ENCODE results near the gene NAGPA. TPM values are rescaled to one million over a fixed set of nuclear protein-coding genes. Genes with fewer than 3 reads are reported as not detected.
A peak's percentile ranks its signal among the peaks of the same experiment; 100 is the strongest.
"Not testable (repeated sequence)": the region's sequence is repeated elsewhere in the genome, so short reads cannot be mapped to it uniquely, and the experiment has no call there.

The NAGPA gene
- total RNA-seq, result 10 to 100 TPM in 1 of 2 experiments, 1 to 10 TPM in 1; 8.9 to 10.2 TPM

- ATAC-seq (peak; percentile 96), DNase-seq (peak; percentile 93)
- peaks cover 19% of the 10 kb centered on the region for H3K4me1 Mint-ChIP-seq
- H3K9me3 Mint-ChIP-seq (ENCODE audit: low read depth), result no peaks in the 10 kb centered on the region
- H3K27ac Mint-ChIP-seq, result peak within 1 kb of the TSS; percentile 80
- H3K27me3 Mint-ChIP-seq, result no peaks in the 10 kb centered on the region
- ChIA-PET CTCF (interaction anchor here (0.7 to 1.2 kb wide), 5 partner anchors 51 to 231 kb away, joined by 3 read pairs; partner anchors contain the start of gene ROGDI), POLR2A (no interaction called here)
- intact Hi-C loops (cut with DNase I, micrococcal nuclease), result loop anchor here (1.0 to 10.0 kb wide), 8 partner anchors 37 to 409 kb away; partner anchors contain the start of genes ALG1 (in 2 of the 2), ANKS3 (in 1 of the 2), DNAAF8 (in 1 of the 2) and EEF2KMT (in 1 of the 2)
- no peaks in the 10 kb centered on the region for H3K36me3 Mint-ChIP-seq (ENCODE audit: low read depth)
- peak within 1 kb of the TSS; percentile 85 for H3K4me3 Mint-ChIP-seq
These were observed at the start of gene NAGPA for GRCh38 chr16:5033256-5034166. TSS of gene NAGPA (minus strand) at chr16:5033935. CDS start at chr16:5033914, 21 bp downstream.

DNA sequence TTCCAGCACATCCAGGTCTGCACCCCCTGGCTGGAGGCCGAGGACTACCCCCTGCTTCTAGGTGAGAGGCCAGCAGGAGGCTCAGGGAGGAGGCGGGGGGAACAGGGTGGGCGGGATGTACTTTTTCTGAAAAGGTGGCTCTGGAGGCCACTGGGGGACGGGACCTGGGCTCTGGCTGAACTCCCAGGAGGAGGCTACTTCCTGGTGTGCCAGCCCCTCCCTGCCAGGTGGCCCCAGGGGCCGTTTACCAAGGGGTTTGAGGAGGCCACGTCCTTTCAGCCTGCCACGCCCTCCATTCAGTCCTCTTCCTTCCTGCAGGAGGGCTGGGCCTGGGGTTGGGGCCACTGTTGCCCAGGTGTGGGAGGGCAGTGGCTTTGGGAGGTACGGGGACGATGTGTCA lies 47.3 kb upstream of the NAGPA start:
- not testable (repeated sequence) for H3K4me1 Mint-ChIP-seq

DNA sequence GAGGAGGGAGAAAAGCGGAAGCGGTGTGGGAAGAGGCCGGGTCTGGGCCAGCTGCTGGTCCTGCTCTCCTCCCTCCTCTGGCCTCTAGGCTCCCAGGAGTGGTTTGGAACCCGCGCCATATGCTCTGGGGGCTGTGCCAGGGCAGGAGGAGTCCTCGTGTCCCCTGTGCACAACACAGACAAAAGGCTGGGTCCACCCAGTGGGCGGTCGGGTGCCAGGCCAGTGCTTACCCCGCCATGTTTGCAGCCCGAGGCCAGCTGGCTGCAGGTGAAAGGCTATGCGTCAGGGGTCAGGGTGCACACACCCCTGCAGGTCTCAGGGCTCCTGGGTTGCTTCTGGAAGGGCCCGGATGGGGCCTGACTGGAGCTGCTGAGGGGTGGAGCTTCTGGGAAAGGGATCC lies 46.7 kb upstream of the NAGPA start:
- intact Hi-C loops (cut with DNase I, micrococcal nuclease); POLR2A ChIA-PET; H3K27me3 Mint-ChIP-seq; H3K27ac Mint-ChIP-seq; CTCF ChIA-PET; ATAC-seq; H3K4me3 Mint-ChIP-seq; DNase-seq; H3K4me1 Mint-ChIP-seq; H3K9me3 Mint-ChIP-seq (ENCODE audit: low read depth): not testable (repeated sequence)
- peaks cover 17% of the 10 kb centered on the region for H3K36me3 Mint-ChIP-seq (ENCODE audit: low read depth)

More for the DNA sequence above, 47.3 kb upstream of the NAGPA start:
- POLR2A ChIA-PET; intact Hi-C loops (cut with DNase I, micrococcal nuclease); H3K4me3 Mint-ChIP-seq; H3K27ac Mint-ChIP-seq; H3K9me3 Mint-ChIP-seq (ENCODE audit: low read depth); ATAC-seq; DNase-seq; H3K27me3 Mint-ChIP-seq: not testable (repeated sequence)
- CTCF ChIA-PET, result interaction anchor here (1.0 kb wide), 1 partner anchor 28 kb away, joined by 3 read pairs; no protein-coding TSS in a partner anchor
- peaks cover 18% of the 10 kb centered on the region for H3K36me3 Mint-ChIP-seq (ENCODE audit: low read depth)

DNA sequence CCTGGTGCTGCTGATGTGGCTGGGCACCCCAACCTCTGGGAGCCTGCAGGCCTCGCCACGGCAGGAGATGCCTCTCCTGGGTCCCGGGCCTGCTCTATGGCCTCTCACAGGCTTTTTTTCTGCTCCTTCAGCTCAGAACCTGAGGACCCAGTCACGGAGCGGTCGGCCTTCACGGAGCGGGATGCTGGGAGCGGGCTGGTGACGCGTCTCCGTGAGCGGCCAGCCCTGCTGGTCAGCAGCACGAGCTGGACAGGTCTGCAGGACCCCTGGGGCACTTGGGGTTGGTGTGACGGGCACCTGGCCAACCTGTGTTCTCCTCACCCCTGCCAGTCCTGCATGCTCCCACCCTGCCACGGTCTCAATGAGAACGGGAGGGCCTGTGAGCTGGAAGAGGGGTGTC lies 44.9 kb upstream of the NAGPA start:
- no peak overlapping the region for H3K27ac Mint-ChIP-seq
- no peak overlapping the region for H3K4me3 Mint-ChIP-seq
- H3K36me3 Mint-ChIP-seq (ENCODE audit: low read depth), result peaks cover 19% of the 10 kb centered on the region
- no peak for ATAC-seq
- intact Hi-C loops (cut with DNase I, micrococcal nuclease), result loop anchor here in 1 of 2 experiments (10.0 kb wide), 1 partner anchor 824 kb away; no protein-coding TSS in a partner anchor
- CTCF ChIA-PET, result no interaction called here
- no peaks in the 10 kb centered on the region for H3K4me1 Mint-ChIP-seq
- no peaks in the 10 kb centered on the region for H3K9me3 Mint-ChIP-seq (ENCODE audit: low read depth)
- POLR2A ChIA-PET, result no interaction called here
- no peak for DNase-seq
- H3K27me3 Mint-ChIP-seq, result no peaks in the 10 kb centered on the region

DNA sequence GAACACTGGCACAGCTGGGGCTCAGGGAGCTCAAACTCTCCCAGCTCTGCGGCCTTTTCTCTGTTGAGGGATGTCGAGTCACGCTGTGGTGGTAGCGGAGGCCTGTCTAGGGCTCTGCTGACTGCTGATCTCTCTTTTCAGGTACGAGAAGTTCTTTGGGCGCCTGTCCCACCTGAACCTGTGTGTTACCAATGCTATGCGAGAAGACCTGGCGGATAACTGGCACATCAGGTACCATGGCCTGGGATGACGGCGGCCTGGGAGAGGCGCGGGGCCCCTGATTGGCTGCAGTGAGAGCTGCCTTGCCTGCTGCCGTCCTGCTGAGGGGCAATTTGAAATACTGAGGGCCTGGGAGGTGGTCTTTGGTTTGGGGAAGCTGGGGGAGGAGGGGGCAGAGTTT lies 43.6 kb upstream of the NAGPA start:
- H3K4me3 Mint-ChIP-seq, result no peak overlapping the region
- POLR2A ChIA-PET, result no interaction called here
- DNase-seq (no peak), ATAC-seq (no peak)
- H3K4me1 Mint-ChIP-seq, result peaks cover 11% of the 10 kb centered on the region
- H3K27ac Mint-ChIP-seq, result no peak overlapping the region
- CTCF ChIA-PET, result no interaction called here
- peaks cover 19% of the 10 kb centered on the region for H3K36me3 Mint-ChIP-seq (ENCODE audit: low read depth)
- intact Hi-C loops (cut with DNase I, micrococcal nuclease), result loop anchor here in 1 of 2 experiments (10.0 kb wide), 1 partner anchor 823 kb away; no protein-coding TSS in a partner anchor
- no peaks in the 10 kb centered on the region for H3K27me3 Mint-ChIP-seq
- H3K9me3 Mint-ChIP-seq (ENCODE audit: low read depth), result no peaks in the 10 kb centered on the region

DNA sequence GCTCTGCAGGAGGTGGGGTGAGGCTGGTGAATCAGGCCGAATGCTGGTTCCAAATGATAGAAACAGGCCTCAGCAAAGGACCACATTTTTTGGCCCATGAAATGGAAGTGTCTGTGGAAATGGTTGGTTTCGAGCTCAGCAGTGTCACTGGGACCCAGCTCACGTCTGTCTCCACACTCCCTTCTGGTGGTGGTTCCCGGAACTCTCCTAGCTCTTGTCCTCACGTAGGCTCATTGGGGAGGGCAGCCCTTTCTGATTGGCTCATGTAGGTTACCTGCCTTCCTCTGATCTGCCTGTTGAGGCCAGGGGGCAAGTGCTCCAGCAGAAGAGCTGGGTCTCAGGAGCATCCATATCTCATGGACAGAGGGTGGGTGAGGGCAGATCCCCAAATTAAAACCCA lies 41.9 kb upstream of the NAGPA start:
- intact Hi-C loops (cut with DNase I, micrococcal nuclease), result loop anchor here in 1 of 2 experiments (10.0 kb wide), 1 partner anchor 821 kb away; no protein-coding TSS in a partner anchor

DNA sequence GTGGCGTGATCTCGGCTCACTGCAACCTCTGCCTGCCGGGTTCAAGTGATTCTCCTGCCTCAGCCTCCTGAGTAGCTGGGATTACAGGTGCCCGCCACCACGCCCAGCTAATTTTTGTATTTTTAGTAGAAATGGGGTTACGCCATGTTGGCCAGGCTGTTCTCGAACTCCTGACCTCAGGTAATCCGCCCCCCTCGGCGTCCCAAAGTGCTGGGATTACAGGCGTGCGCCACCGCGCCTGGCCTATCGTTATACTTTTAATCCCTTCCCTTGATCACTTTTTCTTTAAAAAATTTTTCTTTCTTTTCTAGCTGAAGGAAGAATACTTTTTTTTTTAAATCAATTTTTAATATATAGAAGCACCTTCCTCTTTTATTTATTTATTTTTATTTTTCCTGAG lies 40.0 kb upstream of the NAGPA start:
- H3K36me3 Mint-ChIP-seq (ENCODE audit: low read depth), result peaks cover 16% of the 10 kb centered on the region
- intact Hi-C loops (cut with DNase I, micrococcal nuclease), result loop anchor here in 1 of 2 experiments (10.0 kb wide), 1 partner anchor 819 kb away; no protein-coding TSS in a partner anchor
- POLR2A ChIA-PET, result not testable (repeated sequence)

More for the DNA sequence above, 41.9 kb upstream of the NAGPA start:
- H3K9me3 Mint-ChIP-seq (ENCODE audit: low read depth), result no peaks in the 10 kb centered on the region
- ChIA-PET CTCF (interaction anchor here (1.3 kb wide), 1 partner anchor 23 kb away, joined by 3 read pairs; no protein-coding TSS in a partner anchor), POLR2A (no interaction called here)
- H3K4me1 Mint-ChIP-seq, result peaks cover 20% of the 10 kb centered on the region
- H3K4me3 Mint-ChIP-seq, result no peak overlapping the region
- peaks cover 19% of the 10 kb centered on the region for H3K36me3 Mint-ChIP-seq (ENCODE audit: low read depth)
- H3K27me3 Mint-ChIP-seq, result no peaks in the 10 kb centered on the region
- ATAC-seq (no peak), DNase-seq (no peak)
- H3K27ac Mint-ChIP-seq, result no peak overlapping the region

GRCh38 chr16:5073279-5073629 lies 39.5 kb upstream of the NAGPA start:
- DNase-seq (no peak), ATAC-seq (no peak)
- POLR2A ChIA-PET, result no interaction called here
- Mint-ChIP-seq H3K9me3 (ENCODE audit: low read depth) (no peaks in the 10 kb centered on the region), H3K27me3 (no peaks in the 10 kb centered on the region), H3K36me3 (ENCODE audit: low read depth) (peaks cover 16% of the 10 kb centered on the region), H3K4me3 (peak overlapping the region; percentile 90), H3K27ac (peak overlapping the region; percentile 90), H3K4me1 (peaks cover 21% of the 10 kb centered on the region)
- CTCF ChIA-PET, result interaction anchor here (1.2 kb wide), 1 partner anchor 12 kb away, joined by 3 read pairs; no protein-coding TSS in a partner anchor
- intact Hi-C loops (cut with DNase I, micrococcal nuclease), result loop anchor here in 1 of 2 experiments (10.0 kb wide), 1 partner anchor 818 kb away; no protein-coding TSS in a partner anchor

More for the DNA sequence above, 40.0 kb upstream of the NAGPA start:
- DNase-seq; H3K27ac Mint-ChIP-seq; H3K4me3 Mint-ChIP-seq; H3K9me3 Mint-ChIP-seq (ENCODE audit: low read depth); H3K27me3 Mint-ChIP-seq; ATAC-seq: not testable (repeated sequence)
- CTCF ChIA-PET, result interaction anchor here (1.3 kb wide), 1 partner anchor 18 kb away, joined by 5 read pairs; no protein-coding TSS in a partner anchor
- peaks cover 21% of the 10 kb centered on the region for H3K4me1 Mint-ChIP-seq

- Mint-ChIP-seq H3K27ac (peak overlapping the region; percentile 90), H3K4me3 (peak overlapping the region; percentile 90), H3K27me3 (no peaks in the 10 kb centered on the region), H3K9me3 (ENCODE audit: low read depth) (no peaks in the 10 kb centered on the region), H3K36me3 (ENCODE audit: low read depth) (peaks cover 16% of the 10 kb centered on the region), H3K4me1 (peaks cover 21% of the 10 kb centered on the region)
- ChIA-PET POLR2A (no interaction called here), CTCF (interaction anchor here (1.2 kb wide), 1 partner anchor 12 kb away, joined by 3 read pairs; no protein-coding TSS in a partner anchor)
- ATAC-seq (no peak), DNase-seq (no peak)
- intact Hi-C loops (cut with DNase I, micrococcal nuclease), result loop anchor here in 1 of 2 experiments (1.0 to 10.0 kb wide), 2 partner anchors 338 to 818 kb away; partner anchors contain the start of genes ANKS3 and DNAAF8
These were observed 38.9 kb upstream of the NAGPA start for GRCh38 chr16:5072334-5073278.

DNA sequence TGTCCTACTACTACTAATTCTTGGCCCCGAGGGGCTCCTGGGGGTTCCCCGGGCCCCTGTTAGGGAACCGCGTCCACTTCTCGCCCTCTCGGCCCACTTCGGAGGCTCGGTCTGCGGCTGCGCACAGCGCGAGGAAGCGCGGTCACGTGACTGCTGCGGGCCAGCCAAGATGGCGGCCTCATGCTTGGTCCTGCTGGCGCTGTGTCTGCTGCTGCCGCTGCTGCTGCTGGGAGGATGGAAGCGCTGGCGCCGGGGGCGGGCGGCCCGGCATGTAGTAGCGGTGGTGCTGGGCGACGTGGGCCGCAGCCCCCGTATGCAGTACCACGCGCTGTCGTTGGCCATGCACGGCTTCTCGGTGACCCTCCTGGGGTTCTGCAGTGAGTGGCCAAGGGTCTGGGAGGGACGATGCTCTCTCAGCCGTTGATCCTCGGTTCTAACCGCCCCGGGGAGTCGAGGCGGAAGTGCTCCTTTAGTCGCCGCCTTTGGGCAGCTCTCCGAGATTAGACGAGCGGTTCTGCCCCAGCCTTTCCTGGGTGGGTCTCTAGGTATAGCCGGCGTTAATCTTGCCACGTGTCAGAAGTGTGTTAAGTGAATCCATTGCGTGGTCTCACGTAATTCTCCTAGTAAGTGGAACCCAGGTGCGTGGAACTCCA lies 38.1 kb upstream of the NAGPA start, which contains the start of gene ALG1:
Gene ALG1, plus strand, starts transcription at position 163 of the 653 bp plus-strand sequence. Its CDS starts 7 bp downstream, at position 170.
- H3K27me3 Mint-ChIP-seq, result no peaks in the 10 kb centered on the region

More for the DNA sequence above, 38.1 kb upstream of the NAGPA start, which contains the start of gene ALG1:
- peak; percentile 94 for DNase-seq
- Mint-ChIP-seq H3K9me3 (ENCODE audit: low read depth) (no peaks in the 10 kb centered on the region), H3K4me1 (peaks cover 21% of the 10 kb centered on the region), H3K27ac (peak within 1 kb of the TSS; percentile 90), H3K36me3 (ENCODE audit: low read depth) (peaks cover 16% of the 10 kb centered on the region), H3K4me3 (peak within 1 kb of the TSS; percentile 90)
- ChIA-PET CTCF (no interaction called here), POLR2A (interaction anchor here (1.2 kb wide), 1 partner anchor 26 kb away, joined by 4 read pairs; no protein-coding TSS in a partner anchor)
- ATAC-seq, result peak; percentile 97
- intact Hi-C loops (cut with DNase I, micrococcal nuclease), result loop anchor here (1.0 to 10.0 kb wide), 6 partner anchors 25 to 817 kb away; partner anchors contain the start of genes NAGPA (in 2 of the 2), ANKS3 (in 1 of the 2), DNAAF8 (in 1 of the 2) and EEF2KMT (in 1 of the 2)
